Measurements from ENCODE around the gene GSTM4.
"Not testable (repeated sequence)": the region's sequence is repeated elsewhere in the genome, so short reads cannot be mapped to it uniquely, and the experiment has no call there.

GSTM4 gene

GRCh38 chr1:109694400-109694799 is 38.5 kb downstream of the GSTM4 start:
- in situ Hi-C loops (cut with MboI; ENCODE audit: low sequenced_read_pairs): not testable (repeated sequence)

- in situ Hi-C loops (cut with MboI; ENCODE audit: low sequenced_read_pairs): not testable (repeated sequence)
Measured at GRCh38 chr1:109695138-109695537, 39.2 kb downstream of the GSTM4 start.

GRCh38 chr1:109697066-109697465 is 41.2 kb downstream of the GSTM4 start:
- in situ Hi-C loops (cut with MboI; ENCODE audit: low sequenced_read_pairs): no loop called here

GRCh38 chr1:109697861-109698260 is 42.0 kb downstream of the GSTM4 start:
- in situ Hi-C loops (cut with MboI; ENCODE audit: low sequenced_read_pairs): not testable (repeated sequence)

GRCh38 chr1:109702940-109703339 is 47.0 kb downstream of the GSTM4 start:
- in situ Hi-C loops (cut with MboI; ENCODE audit: low sequenced_read_pairs): not testable (repeated sequence)

- in situ Hi-C loops (cut with MboI; ENCODE audit: low sequenced_read_pairs): no loop called here
Measured at GRCh38 chr1:109704173-109704572, 48.3 kb downstream of the GSTM4 start.

GRCh38 chr1:109705411-109705810 is 49.5 kb downstream of the GSTM4 start:
- in situ Hi-C loops (cut with MboI; ENCODE audit: low sequenced_read_pairs): no loop called here

- in situ Hi-C loops (cut with MboI; ENCODE audit: low sequenced_read_pairs): not testable (repeated sequence)
Measured at GRCh38 chr1:109708949-109709348, 53.0 kb downstream of the GSTM4 start.

GRCh38 chr1:109709822-109710221 is 53.9 kb downstream of the GSTM4 start:
- in situ Hi-C loops (cut with MboI; ENCODE audit: low sequenced_read_pairs): not testable (repeated sequence)

All from HL-60/S4 treated with retinoic acid at 250 ng/mL for 4 days and 3 days (cell line).